OCI-LY1 (cell line): ENCODE measurements around the gene FGF14.
A peak's percentile ranks its signal among the peaks of the same experiment; 100 is the strongest.
"Not testable (repeated sequence)": the region's sequence is repeated elsewhere in the genome, so short reads cannot be mapped to it uniquely, and the experiment has no call there.

Experiments
- H2AFZ ChIP-seq: fragments of 200-600 bp; sonication (generic), shearing (Covaris generic); 2 replicates; pipeline ENCODE4 v1.6.0; 2014; ENCODE audit warnings: antibody characterized with exemption, mild to moderate bottlenecking, low read length
- H3F3A ChIP-seq: fragments of 200-600 bp; sonication (generic), shearing (Covaris generic); 2 replicates; pipeline ENCODE4 v1.6.0; 2014; ENCODE audit warnings: mild to moderate bottlenecking, antibody characterized with exemption, low read length, moderate library complexity; ENCODE audit not compliant: insufficient read depth
- H3K27ac ChIP-seq: fragments of 200-600 bp; sonication (generic); 2 replicates; pipeline ENCODE4 v1.5.1; 2014; ENCODE audit warnings: low read length, mixed run types, mild to moderate bottlenecking, low read depth; ENCODE audit not compliant: poor library complexity, severe bottlenecking
- H3K27me3 ChIP-seq: fragments of 200-600 bp; sonication (generic); 2 replicates; pipeline ENCODE4 v1.6.0; 2014; ENCODE audit warnings: antibody characterized with exemption, mild to moderate bottlenecking, low read length, moderate library complexity; ENCODE audit not compliant: insufficient read depth
- H3K36me3 ChIP-seq: fragments of 200-600 bp; sonication (generic); 2 replicates; pipeline ENCODE4 v1.6.1; 2014; ENCODE audit warnings: mild to moderate bottlenecking, antibody characterized with exemption, low read length, moderate library complexity, mixed read lengths; ENCODE audit not compliant: insufficient read depth
- H3K4me1 ChIP-seq: fragments of 200-600 bp; sonication (generic); 2 replicates; pipeline ENCODE4 v1.5.1; 2014; ENCODE audit warnings: mild to moderate bottlenecking, low read length, moderate library complexity; ENCODE audit not compliant: insufficient read depth, severe bottlenecking
- H3K4me2 ChIP-seq: fragments of 200-600 bp; sonication (generic), shearing (Covaris generic); 2 replicates; pipeline ENCODE4 v1.6.1; 2014; ENCODE audit warnings: low read length
- H3K4me3 ChIP-seq: fragments of 200-600 bp; sonication (generic); 2 replicates; pipeline ENCODE4 v1.5.1; 2014; ENCODE audit warnings: low read length, low read depth, mild to moderate bottlenecking, mixed read lengths; ENCODE audit not compliant: poor library complexity, severe bottlenecking
- H3K79me2 ChIP-seq: fragments of 200-600 bp; shearing (Covaris generic); 2 replicates; pipeline ENCODE4 v1.6.1; 2016; ENCODE audit warnings: mixed run types, low read length, mixed read lengths; ENCODE audit not compliant: insufficient read depth
- H3K9ac ChIP-seq: fragments of 200-600 bp; sonication (generic), shearing (Covaris generic); 2 replicates; pipeline ENCODE4 v1.6.1; 2014; ENCODE audit warnings: mild to moderate bottlenecking, low read length, mixed read lengths
- H3K9me2 ChIP-seq: fragments of 200-600 bp; sonication (generic), shearing (Covaris generic); 2 replicates; pipeline ENCODE4 v1.6.1; 2014; ENCODE audit warnings: low read depth, mild to moderate bottlenecking, low read length, mixed read lengths
- H3K9me3 ChIP-seq: fragments of 200-600 bp; shearing (Covaris generic); 2 replicates; pipeline ENCODE4 v1.6.1; 2014; ENCODE audit warnings: low read length, mixed read lengths
- H4K20me1 ChIP-seq: fragments of 200-600 bp; sonication (generic), shearing (Covaris generic); 2 replicates; pipeline ENCODE4 v1.6.0; 2016; ENCODE audit warnings: mild to moderate bottlenecking, low read length; ENCODE audit not compliant: insufficient read depth
- EZH2 ChIP-seq: fragments of 200-600 bp; sonication (generic), shearing (Covaris generic); IDR thresholded peaks from 2 replicates; pipeline ENCODE4 v1.8.0; 2017; ENCODE audit warnings: borderline replicate concordance, mixed run types, mild to moderate bottlenecking, antibody characterized with exemption, low read length, moderate library complexity, mixed read lengths
- TF ChIP-seq, protein P1 (sequence below): fragments of 200-600 bp; sonication (generic), shearing (Covaris generic); IDR thresholded peaks from 2 replicates; pipeline ENCODE4 v1.5.1; 2017; ENCODE audit warnings: mild to moderate bottlenecking, antibody characterized with exemption, low read length, moderate library complexity, mixed read lengths

FGF14 gene

GRCh38 chr13:102097708-102098107 is 304.1 kb downstream of the FGF14 start:
- Histone ChIP-seq H3K79me2 (no peaks in the 10 kb centered on the region), H3K4me2 (no peak overlapping the region), H2AFZ (no peak overlapping the region), H3K9me3 (no peaks in the 10 kb centered on the region), H3K27me3 (no peaks in the 10 kb centered on the region), H3K9me2 (no peaks in the 10 kb centered on the region), H3K4me3 (no peak overlapping the region), H3K4me1 (no peaks in the 10 kb centered on the region), H3K36me3 (no peaks in the 10 kb centered on the region), H3K9ac (no peak overlapping the region), H4K20me1 (no peaks in the 10 kb centered on the region), H3F3A (no peaks in the 10 kb centered on the region), H3K27ac (no peak overlapping the region)
- TF ChIP-seq, protein P1, sequence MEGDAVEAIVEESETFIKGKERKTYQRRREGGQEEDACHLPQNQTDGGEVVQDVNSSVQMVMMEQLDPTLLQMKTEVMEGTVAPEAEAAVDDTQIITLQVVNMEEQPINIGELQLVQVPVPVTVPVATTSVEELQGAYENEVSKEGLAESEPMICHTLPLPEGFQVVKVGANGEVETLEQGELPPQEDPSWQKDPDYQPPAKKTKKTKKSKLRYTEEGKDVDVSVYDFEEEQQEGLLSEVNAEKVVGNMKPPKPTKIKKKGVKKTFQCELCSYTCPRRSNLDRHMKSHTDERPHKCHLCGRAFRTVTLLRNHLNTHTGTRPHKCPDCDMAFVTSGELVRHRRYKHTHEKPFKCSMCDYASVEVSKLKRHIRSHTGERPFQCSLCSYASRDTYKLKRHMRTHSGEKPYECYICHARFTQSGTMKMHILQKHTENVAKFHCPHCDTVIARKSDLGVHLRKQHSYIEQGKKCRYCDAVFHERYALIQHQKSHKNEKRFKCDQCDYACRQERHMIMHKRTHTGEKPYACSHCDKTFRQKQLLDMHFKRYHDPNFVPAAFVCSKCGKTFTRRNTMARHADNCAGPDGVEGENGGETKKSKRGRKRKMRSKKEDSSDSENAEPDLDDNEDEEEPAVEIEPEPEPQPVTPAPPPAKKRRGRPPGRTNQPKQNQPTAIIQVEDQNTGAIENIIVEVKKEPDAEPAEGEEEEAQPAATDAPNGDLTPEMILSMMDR, result no peak
- TF ChIP-seq EZH2, result no peak

DNA sequence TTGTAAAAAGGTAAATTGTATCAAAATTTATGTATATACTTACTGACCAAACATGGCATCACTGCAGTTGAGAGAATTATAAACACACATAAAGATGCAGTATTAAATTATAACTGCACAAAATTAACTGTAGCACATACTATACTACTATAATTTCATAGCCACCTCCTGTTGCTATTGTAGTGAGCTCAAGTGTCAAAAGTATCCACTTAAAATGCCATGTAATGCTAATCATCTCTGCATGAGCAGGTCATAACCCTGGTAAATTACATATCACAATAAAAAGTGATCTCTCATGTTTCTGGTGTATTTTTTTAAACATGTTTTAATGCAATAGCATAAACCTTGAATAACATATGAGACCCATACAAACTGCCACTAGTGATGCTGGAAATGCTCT is 308.6 kb downstream of the FGF14 start:
- H3K36me3 ChIP-seq, H3K9me2 ChIP-seq, H3K9ac ChIP-seq, H3K9me3 ChIP-seq, H3K4me3 ChIP-seq, H4K20me1 ChIP-seq, H3K27me3 ChIP-seq, H3F3A ChIP-seq, H3K79me2 ChIP-seq, H2AFZ ChIP-seq, H3K4me1 ChIP-seq, H3K4me2 ChIP-seq, H3K27ac ChIP-seq: not testable (repeated sequence)

DNA sequence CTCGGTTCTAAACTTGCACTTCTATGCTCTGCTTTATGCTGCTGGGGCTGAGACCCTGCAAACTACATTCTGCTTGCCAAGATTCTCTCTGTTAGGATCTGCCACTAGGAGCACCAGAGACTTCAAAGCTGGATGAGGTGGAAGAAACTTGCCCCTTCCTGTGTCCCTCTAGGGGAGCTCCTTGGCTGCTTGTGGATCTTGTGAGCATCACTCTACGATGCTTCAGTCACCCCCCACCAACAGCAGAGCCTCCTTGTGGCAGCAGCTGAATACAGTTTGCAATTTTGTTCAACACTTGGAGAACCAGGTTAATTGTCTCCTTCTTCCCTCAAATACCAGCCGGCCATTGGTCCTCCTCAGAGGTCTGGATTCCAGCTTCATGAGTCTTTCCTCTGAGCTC is 310.6 kb downstream of the FGF14 start:
- Histone ChIP-seq H3K9me3 (no peaks in the 10 kb centered on the region), H3K4me2 (no peak overlapping the region), H3K4me1 (no peaks in the 10 kb centered on the region), H4K20me1 (no peaks in the 10 kb centered on the region), H3K79me2 (no peaks in the 10 kb centered on the region), H3F3A (no peaks in the 10 kb centered on the region), H2AFZ (no peak overlapping the region), H3K4me3 (no peak overlapping the region), H3K9me2 (no peaks in the 10 kb centered on the region), H3K27me3 (no peaks in the 10 kb centered on the region), H3K36me3 (no peaks in the 10 kb centered on the region), H3K27ac (no peak overlapping the region), H3K9ac (no peak overlapping the region)
- no peak for TF ChIP-seq EZH2
- TF ChIP-seq, protein P1, result peak; percentile 22; the same call in 1 of the 2 replicates

GRCh38 chr13:102090532-102090931 is 311.3 kb downstream of the FGF14 start:
- Histone ChIP-seq H3K4me2 (no peak overlapping the region), H3K27me3 (no peaks in the 10 kb centered on the region), H3K4me3 (no peak overlapping the region), H3K9ac (no peak overlapping the region), H3K9me2 (no peaks in the 10 kb centered on the region), H2AFZ (no peak overlapping the region), H3K79me2 (no peaks in the 10 kb centered on the region), H4K20me1 (no peaks in the 10 kb centered on the region), H3K36me3 (no peaks in the 10 kb centered on the region), H3K27ac (no peak overlapping the region), H3K4me1 (no peaks in the 10 kb centered on the region), H3F3A (no peaks in the 10 kb centered on the region), H3K9me3 (no peaks in the 10 kb centered on the region)
- no peak for TF ChIP-seq EZH2
- TF ChIP-seq, protein P1, result no peak
